ENCODE measurements around the gene CD3D.

- TF ChIP-seq, protein P1, sequence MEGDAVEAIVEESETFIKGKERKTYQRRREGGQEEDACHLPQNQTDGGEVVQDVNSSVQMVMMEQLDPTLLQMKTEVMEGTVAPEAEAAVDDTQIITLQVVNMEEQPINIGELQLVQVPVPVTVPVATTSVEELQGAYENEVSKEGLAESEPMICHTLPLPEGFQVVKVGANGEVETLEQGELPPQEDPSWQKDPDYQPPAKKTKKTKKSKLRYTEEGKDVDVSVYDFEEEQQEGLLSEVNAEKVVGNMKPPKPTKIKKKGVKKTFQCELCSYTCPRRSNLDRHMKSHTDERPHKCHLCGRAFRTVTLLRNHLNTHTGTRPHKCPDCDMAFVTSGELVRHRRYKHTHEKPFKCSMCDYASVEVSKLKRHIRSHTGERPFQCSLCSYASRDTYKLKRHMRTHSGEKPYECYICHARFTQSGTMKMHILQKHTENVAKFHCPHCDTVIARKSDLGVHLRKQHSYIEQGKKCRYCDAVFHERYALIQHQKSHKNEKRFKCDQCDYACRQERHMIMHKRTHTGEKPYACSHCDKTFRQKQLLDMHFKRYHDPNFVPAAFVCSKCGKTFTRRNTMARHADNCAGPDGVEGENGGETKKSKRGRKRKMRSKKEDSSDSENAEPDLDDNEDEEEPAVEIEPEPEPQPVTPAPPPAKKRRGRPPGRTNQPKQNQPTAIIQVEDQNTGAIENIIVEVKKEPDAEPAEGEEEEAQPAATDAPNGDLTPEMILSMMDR (IDR thresholded peaks at IDR 0.05; ENCODE audit: low read depth, low read length) = no peak
- no peak for TF ChIP-seq EZH2phosphoT487 (IDR thresholded peaks at IDR 0.05; ENCODE audit: low read depth)
Measured at GRCh38 chr11:118291477-118292135, 50.9 kb downstream of the CD3D start.
